ENCODE data around the gene DYRK1A. TPM values are rescaled to one million over a fixed set of nuclear protein-coding genes. Genes with fewer than 3 reads are reported as not detected.

Gene DYRK1A
- total and polyA plus RNA-seq, 2 of the 13 experiments (the other 11 are each of a cell fraction or from before 2014, with no cell fraction given) = 24.6 to 34.2 TPM

DNA sequence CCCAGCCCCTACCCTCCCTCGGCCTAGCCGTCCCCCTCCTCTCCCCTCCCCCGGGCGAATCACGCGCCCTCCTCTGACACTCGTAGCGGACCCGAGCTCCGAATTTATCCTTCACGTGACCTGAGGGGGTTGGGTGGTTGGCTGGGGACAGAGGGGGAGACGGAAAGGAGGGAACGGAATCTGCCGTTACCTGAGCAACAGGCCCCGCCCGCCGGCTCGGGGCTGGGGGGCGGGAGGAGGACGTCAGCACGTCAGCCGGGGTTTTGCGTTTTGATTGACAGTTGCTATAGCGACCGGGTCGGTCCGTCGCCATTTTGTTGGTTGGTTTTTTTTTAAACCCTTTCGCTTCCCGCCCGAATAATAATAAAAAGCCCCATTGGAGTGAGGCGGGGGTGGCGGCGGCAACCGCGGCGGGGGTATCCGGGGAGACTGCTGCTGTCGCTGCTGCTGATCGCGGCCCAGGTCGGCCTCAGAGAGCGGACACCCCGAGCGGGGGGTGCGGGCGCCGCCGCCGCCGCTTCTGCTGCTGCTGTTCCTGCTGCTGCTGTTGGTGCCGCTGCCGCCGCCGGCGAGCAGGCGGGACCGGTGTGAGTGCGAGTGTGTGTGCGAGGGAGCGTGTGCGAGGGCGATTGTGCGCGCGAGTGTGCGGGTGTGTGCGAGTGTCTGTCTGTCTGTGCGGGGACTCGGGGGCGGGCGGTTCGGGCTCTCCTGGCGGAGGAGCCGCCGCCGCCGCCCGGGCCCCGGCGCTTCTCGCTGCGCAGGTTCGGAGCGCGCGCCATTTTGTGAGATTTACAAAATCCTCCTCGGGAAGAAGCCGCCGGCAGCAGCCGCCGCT is at the start of gene DYRK1A (continued):
- TF ChIP-seq, protein P1, sequence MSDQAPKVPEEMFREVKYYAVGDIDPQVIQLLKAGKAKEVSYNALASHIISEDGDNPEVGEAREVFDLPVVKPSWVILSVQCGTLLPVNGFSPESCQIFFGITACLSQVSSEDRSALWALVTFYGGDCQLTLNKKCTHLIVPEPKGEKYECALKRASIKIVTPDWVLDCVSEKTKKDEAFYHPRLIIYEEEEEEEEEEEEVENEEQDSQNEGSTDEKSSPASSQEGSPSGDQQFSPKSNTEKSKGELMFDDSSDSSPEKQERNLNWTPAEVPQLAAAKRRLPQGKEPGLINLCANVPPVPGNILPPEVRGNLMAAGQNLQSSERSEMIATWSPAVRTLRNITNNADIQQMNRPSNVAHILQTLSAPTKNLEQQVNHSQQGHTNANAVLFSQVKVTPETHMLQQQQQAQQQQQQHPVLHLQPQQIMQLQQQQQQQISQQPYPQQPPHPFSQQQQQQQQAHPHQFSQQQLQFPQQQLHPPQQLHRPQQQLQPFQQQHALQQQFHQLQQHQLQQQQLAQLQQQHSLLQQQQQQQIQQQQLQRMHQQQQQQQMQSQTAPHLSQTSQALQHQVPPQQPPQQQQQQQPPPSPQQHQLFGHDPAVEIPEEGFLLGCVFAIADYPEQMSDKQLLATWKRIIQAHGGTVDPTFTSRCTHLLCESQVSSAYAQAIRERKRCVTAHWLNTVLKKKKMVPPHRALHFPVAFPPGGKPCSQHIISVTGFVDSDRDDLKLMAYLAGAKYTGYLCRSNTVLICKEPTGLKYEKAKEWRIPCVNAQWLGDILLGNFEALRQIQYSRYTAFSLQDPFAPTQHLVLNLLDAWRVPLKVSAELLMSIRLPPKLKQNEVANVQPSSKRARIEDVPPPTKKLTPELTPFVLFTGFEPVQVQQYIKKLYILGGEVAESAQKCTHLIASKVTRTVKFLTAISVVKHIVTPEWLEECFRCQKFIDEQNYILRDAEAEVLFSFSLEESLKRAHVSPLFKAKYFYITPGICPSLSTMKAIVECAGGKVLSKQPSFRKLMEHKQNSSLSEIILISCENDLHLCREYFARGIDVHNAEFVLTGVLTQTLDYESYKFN (CRISPR knock-in tag; conservative IDR thresholded peaks at IDR 0.05) = peak; percentile 65
- TF ChIP-seq CENPX (CRISPR knock-in tag; IDR thresholded peaks at IDR 0.05) (no peak), GFI1 (CRISPR knock-in tag; IDR thresholded peaks at IDR 0.05; ENCODE audit: borderline replicate concordance) (no peak), ZNF501 (CRISPR knock-in tag; IDR thresholded peaks at IDR 0.05) (peak; percentile 53), CREM (IDR thresholded peaks at IDR 0.05) (peak; percentile 80), CREM (CRISPR knock-in tag; IDR thresholded peaks at IDR 0.05) (no peak), MAZ (IDR thresholded peaks at IDR 0.05; ENCODE audit: borderline replicate concordance, low read depth, low read length) (peak; percentile 93; the same call in 1 of the 2 replicates), MAZ (CRISPR knock-in tag; IDR thresholded peaks at IDR 0.05; ENCODE audit: low read depth) (0 out of 2 replicates have a peak, but pooled peaks have one; percentile 53), SMAD1 (CRISPR knock-in tag; IDR thresholded peaks at IDR 0.05; ENCODE audit: borderline replicate concordance, low read depth) (no peak), NFYC (CRISPR knock-in tag; IDR thresholded peaks at IDR 0.05) (peak; percentile 80), ZNF274 (CRISPR knock-in tag; IDR thresholded peaks at IDR 0.05) (peak; percentile 38; the same call in 1 of the 2 replicates)
- TF ChIP-seq, protein P2, sequence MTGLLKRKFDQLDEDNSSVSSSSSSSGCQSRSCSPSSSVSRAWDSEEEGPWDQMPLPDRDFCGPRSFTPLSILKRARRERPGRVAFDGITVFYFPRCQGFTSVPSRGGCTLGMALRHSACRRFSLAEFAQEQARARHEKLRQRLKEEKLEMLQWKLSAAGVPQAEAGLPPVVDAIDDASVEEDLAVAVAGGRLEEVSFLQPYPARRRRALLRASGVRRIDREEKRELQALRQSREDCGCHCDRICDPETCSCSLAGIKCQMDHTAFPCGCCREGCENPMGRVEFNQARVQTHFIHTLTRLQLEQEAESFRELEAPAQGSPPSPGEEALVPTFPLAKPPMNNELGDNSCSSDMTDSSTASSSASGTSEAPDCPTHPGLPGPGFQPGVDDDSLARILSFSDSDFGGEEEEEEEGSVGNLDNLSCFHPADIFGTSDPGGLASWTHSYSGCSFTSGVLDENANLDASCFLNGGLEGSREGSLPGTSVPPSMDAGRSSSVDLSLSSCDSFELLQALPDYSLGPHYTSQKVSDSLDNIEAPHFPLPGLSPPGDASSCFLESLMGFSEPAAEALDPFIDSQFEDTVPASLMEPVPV (CRISPR knock-in tag; IDR thresholded peaks at IDR 0.05) = 0 out of 2 replicates have a peak, but pooled peaks have one; percentile 30
- TF ChIP-seq, protein P3, sequence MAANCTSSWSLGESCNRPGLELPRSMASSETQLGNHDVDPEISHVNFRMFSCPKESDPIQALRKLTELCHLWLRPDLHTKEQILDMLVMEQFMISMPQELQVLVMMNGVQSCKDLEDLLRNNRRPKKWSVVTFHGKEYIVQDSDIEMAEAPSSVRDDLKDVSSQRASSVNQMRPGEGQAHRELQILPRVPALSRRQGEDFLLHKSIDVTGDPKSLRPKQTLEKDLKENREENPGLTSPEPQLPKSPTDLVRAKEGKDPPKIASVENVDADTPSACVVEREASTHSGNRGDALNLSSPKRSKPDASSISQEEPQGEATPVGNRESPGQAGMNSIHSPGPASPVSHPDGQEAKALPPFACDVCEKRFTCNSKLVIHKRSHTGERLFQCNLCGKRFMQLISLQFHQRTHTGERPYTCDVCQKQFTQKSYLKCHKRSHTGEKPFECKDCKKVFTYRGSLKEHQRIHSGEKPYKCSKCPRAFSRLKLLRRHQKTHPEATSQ (CRISPR knock-in tag; IDR thresholded peaks at IDR 0.05; ENCODE audit: borderline replicate concordance) = 0 out of 2 replicates have a peak, but pooled peaks have one; percentile 44
- TF ChIP-seq, protein P4, sequence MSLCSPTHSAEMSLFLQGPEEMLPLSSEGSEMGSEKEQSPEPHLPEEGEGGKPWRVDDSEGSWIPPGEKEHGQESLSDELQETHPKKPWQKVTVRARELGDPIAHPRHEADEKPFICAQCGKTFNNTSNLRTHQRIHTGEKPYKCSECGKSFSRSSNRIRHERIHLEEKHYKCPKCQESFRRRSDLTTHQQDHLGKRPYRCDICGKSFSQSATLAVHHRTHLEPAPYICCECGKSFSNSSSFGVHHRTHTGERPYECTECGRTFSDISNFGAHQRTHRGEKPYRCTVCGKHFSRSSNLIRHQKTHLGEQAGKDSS (CRISPR knock-in tag; IDR thresholded peaks at IDR 0.05; ENCODE audit: borderline replicate concordance, low read depth) = peak; percentile 49; the same call in 1 of the 2 replicates
- TF ChIP-seq, protein P5, sequence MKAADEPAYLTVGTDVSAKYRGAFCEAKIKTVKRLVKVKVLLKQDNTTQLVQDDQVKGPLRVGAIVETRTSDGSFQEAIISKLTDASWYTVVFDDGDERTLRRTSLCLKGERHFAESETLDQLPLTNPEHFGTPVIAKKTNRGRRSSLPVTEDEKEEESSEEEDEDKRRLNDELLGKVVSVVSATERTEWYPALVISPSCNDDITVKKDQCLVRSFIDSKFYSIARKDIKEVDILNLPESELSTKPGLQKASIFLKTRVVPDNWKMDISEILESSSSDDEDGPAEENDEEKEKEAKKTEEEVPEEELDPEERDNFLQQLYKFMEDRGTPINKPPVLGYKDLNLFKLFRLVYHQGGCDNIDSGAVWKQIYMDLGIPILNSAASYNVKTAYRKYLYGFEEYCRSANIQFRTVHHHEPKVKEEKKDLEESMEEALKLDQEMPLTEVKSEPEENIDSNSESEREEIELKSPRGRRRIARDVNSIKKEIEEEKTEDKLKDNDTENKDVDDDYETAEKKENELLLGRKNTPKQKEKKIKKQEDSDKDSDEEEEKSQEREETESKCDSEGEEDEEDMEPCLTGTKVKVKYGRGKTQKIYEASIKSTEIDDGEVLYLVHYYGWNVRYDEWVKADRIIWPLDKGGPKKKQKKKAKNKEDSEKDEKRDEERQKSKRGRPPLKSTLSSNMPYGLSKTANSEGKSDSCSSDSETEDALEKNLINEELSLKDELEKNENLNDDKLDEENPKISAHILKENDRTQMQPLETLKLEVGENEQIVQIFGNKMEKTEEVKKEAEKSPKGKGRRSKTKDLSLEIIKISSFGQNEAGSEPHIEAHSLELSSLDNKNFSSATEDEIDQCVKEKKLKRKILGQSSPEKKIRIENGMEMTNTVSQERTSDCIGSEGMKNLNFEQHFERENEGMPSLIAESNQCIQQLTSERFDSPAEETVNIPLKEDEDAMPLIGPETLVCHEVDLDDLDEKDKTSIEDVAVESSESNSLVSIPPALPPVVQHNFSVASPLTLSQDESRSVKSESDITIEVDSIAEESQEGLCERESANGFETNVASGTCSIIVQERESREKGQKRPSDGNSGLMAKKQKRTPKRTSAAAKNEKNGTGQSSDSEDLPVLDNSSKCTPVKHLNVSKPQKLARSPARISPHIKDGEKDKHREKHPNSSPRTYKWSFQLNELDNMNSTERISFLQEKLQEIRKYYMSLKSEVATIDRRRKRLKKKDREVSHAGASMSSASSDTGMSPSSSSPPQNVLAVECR (CRISPR knock-in tag; IDR thresholded peaks at IDR 0.05; ENCODE audit: borderline replicate concordance) = peak; percentile 35; the same call in 1 of the 2 replicates
